Measurements from ENCODE around the gene ADRA1B.

Gene ADRA1B

DNA sequence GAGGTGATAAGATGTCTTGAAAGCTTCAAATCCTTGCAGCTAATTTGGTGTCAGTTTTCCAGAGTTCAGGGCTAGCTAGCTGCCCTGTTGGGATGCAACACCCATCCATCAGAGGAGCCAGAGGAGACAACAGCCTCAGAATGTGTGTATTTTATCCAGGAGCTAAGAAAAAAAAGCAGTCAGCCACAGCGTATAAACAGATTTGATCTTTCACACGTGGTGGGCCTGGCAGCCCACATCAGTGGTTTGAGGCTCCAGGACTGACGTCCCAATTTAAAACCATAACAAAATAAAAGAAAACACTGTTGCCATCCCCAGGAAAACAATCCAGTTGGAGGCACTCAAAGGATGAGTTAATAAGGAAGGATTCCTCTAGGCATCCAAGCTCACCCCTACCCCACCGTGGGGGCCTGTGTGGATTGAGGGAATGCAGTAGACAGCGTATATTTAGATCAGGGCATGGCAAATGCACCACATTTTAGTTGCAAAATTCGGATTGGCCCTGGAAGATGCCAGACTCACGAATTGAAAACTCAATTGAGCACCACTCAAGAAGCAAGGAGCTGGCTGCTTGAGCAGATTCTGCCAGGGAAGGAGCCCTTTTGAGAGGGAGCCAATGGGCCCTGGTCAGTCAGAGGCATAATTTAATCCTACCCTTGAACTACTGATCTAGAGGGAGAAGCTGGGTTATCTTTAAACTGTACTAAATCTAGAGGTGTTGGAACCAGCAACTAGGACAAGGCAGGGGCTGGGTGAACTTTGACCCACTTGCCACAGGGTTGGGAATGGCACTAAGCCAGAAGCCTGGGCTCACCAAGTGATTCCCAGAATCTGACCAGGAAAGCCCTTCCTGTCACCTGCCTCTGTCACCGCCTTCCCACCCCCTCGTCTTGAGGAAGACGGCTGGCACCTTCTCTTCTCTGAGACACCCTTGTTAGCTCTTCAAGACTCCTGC, 17.5 kb downstream of the ADRA1B start:
- H3K4me3 ChIP-seq (ENCODE audit: low read depth, low read length): no peak overlapping the region
- in situ Hi-C loops (cut with HindIII; ENCODE audit: low sequenced_read_pairs): no loop called here
- DNase-seq (ENCODE audit: low read depth): peak; percentile 82
- TF ChIP-seq, protein P1, sequence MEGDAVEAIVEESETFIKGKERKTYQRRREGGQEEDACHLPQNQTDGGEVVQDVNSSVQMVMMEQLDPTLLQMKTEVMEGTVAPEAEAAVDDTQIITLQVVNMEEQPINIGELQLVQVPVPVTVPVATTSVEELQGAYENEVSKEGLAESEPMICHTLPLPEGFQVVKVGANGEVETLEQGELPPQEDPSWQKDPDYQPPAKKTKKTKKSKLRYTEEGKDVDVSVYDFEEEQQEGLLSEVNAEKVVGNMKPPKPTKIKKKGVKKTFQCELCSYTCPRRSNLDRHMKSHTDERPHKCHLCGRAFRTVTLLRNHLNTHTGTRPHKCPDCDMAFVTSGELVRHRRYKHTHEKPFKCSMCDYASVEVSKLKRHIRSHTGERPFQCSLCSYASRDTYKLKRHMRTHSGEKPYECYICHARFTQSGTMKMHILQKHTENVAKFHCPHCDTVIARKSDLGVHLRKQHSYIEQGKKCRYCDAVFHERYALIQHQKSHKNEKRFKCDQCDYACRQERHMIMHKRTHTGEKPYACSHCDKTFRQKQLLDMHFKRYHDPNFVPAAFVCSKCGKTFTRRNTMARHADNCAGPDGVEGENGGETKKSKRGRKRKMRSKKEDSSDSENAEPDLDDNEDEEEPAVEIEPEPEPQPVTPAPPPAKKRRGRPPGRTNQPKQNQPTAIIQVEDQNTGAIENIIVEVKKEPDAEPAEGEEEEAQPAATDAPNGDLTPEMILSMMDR (IDR thresholded peaks at IDR 0.05; ENCODE audit: low read depth, low read length, missing control alignments): no peak

DNA sequence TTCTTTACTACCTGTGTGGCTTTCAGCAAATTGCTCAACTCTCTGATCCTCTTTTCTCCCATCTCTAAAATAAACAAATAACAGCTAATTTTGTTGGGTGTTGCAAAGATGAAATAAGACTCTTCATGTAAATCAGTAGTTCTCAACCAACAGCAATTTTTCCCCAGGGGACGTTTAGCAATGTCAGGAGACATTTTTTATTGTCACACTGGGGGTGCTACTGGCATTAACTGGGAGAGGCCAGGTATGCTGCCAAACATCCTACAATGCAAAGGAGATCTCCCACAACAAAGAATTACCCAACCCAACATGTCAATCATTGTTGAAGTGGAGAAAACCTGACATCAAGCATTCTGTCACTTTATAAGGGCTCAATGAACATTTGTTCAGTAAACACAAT, 19.7 kb downstream of the ADRA1B start:
- no peak for DNase-seq (ENCODE audit: low read depth)
- no peak overlapping the region for H3K4me3 ChIP-seq (ENCODE audit: low read depth, low read length)
- TF ChIP-seq, protein P1 (IDR thresholded peaks at IDR 0.05; ENCODE audit: low read depth, low read length, missing control alignments): no peak
- in situ Hi-C loops (cut with HindIII; ENCODE audit: low sequenced_read_pairs): no loop called here

DNA sequence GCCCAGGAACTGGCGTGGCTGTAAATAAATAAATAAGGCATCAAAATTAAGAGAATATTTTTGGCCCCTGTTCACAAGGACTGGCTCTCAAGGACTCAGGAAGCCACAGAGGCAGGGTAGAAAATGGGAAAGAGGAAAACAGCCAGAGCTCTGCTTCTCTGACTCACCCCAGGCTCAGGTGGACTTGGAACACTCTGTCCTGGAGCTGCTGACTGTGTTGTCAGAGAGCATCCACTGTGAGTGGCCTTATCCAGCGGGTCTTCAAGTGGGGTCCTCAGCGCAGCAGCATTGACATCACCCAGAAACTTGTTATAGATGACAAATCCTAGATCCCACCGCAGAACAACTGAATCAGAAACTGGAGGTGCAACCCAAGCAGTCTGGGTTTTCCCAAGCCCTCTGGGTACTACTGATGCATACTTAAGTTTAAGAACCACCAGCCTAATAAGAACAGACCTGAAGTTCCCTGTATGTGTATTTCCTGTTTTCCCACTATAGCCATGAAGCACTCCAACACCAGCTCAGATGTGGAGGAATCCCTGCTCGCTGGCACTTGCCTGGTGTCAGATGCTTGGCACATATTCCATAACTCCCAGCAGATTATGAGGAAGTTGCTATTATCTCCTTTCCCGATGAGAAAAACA, 20.5 kb downstream of the ADRA1B start:
- in situ Hi-C loops (cut with HindIII; ENCODE audit: low sequenced_read_pairs): no loop called here
- H3K4me3 ChIP-seq (ENCODE audit: low read depth, low read length): no peak overlapping the region
- DNase-seq (ENCODE audit: low read depth): no peak
- TF ChIP-seq, protein P1 (IDR thresholded peaks at IDR 0.05; ENCODE audit: low read depth, low read length, missing control alignments): no peak

DNA sequence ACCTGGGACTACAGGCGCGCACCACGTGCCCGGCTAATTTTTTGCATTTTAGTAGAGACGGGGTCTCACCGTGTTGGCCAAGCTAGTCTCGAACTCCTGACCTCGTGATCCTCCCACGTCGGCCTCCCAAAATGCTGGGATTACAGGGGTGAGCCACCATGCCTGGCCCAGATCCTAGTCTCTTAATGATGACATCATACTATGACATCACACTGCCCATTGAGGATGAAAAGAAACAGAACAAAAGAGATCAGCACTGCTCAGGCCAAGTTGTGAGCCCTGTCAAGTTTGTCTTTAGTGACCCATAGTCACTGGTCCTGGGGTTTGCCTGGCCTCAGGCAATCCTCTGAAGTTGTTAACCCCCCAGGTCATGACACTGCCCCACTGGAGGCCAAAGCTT, 21.3 kb downstream of the ADRA1B start:
- TF ChIP-seq, protein P1 (IDR thresholded peaks at IDR 0.05; ENCODE audit: low read depth, low read length, missing control alignments): no peak
- no peak overlapping the region for H3K4me3 ChIP-seq (ENCODE audit: low read depth, low read length)
- no peak for DNase-seq (ENCODE audit: low read depth)
- in situ Hi-C loops (cut with HindIII; ENCODE audit: low sequenced_read_pairs): no loop called here

DNA sequence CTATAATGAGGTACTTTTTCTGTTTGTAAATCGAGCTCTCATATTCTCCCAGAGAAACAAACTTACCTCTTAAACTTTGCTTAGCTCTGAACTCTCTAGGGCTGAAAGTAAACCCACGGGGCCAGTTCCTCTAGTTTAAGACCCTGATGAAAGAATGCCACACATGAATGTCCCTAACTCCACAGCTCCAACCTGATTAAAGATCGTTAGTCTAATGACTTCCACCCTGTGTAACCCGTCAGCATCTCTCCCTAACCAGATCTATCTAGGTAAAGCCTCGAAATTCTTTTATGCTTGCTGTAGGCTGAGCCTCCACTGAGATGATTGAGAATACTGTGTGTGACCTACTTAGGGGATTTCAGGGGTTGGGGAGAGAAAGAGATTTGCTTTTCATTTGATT, 27.0 kb downstream of the ADRA1B start:
- TF ChIP-seq, protein P1 (IDR thresholded peaks at IDR 0.05; ENCODE audit: low read depth, low read length, missing control alignments): no peak
- DNase-seq (ENCODE audit: low read depth): no peak
- no peak overlapping the region for H3K4me3 ChIP-seq (ENCODE audit: low read depth, low read length)
- in situ Hi-C loops (cut with HindIII; ENCODE audit: low sequenced_read_pairs): no loop called here

DNA sequence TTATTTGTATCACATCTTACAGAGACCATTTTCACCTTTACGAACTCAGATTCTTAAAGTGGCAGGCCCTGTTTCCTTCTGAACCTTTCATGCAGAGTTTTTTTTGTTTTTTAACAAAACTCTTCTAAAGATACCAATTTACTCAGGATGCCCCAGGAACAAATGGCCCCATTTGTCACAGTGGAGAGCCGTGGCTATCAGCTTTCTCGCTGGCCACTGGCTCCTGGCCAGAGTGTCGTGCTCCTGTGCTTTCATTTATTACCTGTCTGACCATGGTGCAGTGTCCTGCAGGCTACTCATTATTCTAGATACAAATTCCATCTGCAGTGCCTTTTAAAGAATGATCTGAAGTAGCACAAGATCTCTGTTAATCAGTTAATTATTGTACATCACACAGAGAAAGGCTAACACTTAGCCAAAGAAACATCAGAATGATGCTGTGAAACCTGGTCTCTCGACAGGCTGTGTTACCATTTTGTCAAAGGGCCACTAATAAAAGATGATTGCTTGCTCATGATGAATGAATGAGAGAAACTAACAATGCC, 27.8 kb downstream of the ADRA1B start:
- DNase-seq (ENCODE audit: low read depth): no peak
- no peak overlapping the region for H3K4me3 ChIP-seq (ENCODE audit: low read depth, low read length)
- TF ChIP-seq, protein P1 (IDR thresholded peaks at IDR 0.05; ENCODE audit: low read depth, low read length, missing control alignments): no peak
- in situ Hi-C loops (cut with HindIII; ENCODE audit: low sequenced_read_pairs): no loop called here

Data from astrocyte of the cerebellum (primary cell).